Right lobe of liver (tissue), 6 donors: Measurements from ENCODE around the gene FASLG. TPM values are rescaled to one million over a fixed set of nuclear protein-coding genes. Genes with fewer than 3 reads are reported as not detected.
"Not testable (repeated sequence)": the region's sequence is repeated elsewhere in the genome, so short reads cannot be mapped to it uniquely, and the experiment has no call there.

ENCODE experiments used
- ATAC-seq, 4 donors: fragments of 200-7000 bp; cut with Tn5 transposase; one replicate each; pipeline ENCODE4 v1.9.1; 2020; ENCODE audit warnings: mild to moderate bottlenecking in 4 of 4, moderate library complexity in 4 of 4
- DNase-seq, 3 donors: peaks; one replicate each; pipeline ENCODE4 v3.0.0-alpha.2; 2020
- H3K27ac ChIP-seq, 3 donors: fragments of 200-600 bp; one replicate each; pipeline ENCODE4 v1.8.0; 2022
- H3K27me3 ChIP-seq, 2 donors: fragments of 200-600 bp; one replicate each; pipeline ENCODE4 v1.8.0; 2022
- H3K36me3 ChIP-seq, 4 donors: fragments of 200-600 bp; sonication (generic) in 1 of 4; one replicate each; pipeline versions ENCODE4 v1.5.1 to v1.8.0; 2017 to 2022; ENCODE audit warnings: control low read depth in 1 of 4
- H3K4me1 ChIP-seq, 4 donors: fragments of 200-600 bp; sonication (generic) in 1 of 4; one replicate each; pipeline versions ENCODE4 v1.5.1 to v1.8.0; 2017 to 2022; ENCODE audit warnings: control low read depth in 1 of 4
- H3K4me3 ChIP-seq, 3 donors: fragments of 200-600 bp; one replicate each; pipeline ENCODE4 v1.8.0; 2022
- H3K9me3 ChIP-seq, 4 donors: fragments of 200-600 bp; sonication (generic) in 1 of 4; one replicate each; pipeline versions ENCODE4 v1.5.1 to v1.8.0; 2017 to 2022; ENCODE audit warnings: control low read depth in 1 of 4
- POLR2A ChIP-seq: fragments of 450-650 bp; IDR thresholded peaks from one replicate; pipeline ENCODE4 v1.6.1; 2017; ENCODE audit warnings: antibody characterized with exemption, mild to moderate bottlenecking
- WGBS: methylation state at CpG from one replicate; pipeline ENCODE4 v1.1.6; 2018; ENCODE audit warnings: low coverage, low lambda C conversion rate; ENCODE audit not compliant: insufficient coverage; ENCODE audit errors: missing lambda C conversion rate; 5-methylcytosine and 5-hydroxymethylcytosine counted together
- intact Hi-C, 2 donors: fragments of 100-400 bp; cut with DNase I; formaldehyde crosslinking; loops; one replicate each; pipeline versions ENCODE4 v1.11.2 to v1.14.1; 2022
- total RNA-seq, 6 experiments: library from RNA; depleted of rRNA in 2 of 6; stranded (reverse); fragments of >200 nt in 2 of 6; fragmentation: NEBNext Ultra II Directional in 3 of 6; extraction: Animal tissue kit (Norgen Biotek cat#: 25700) in 3 of 6; gene quantifications; one replicate each; pipeline versions ENCODE4 v1.1.0 to v1.2.4, GENCODE V29; 2016 to 2023
- TF ChIP-seq, protein P1 (sequence below), 4 donors: fragments of 200-600 bp in 3 of 4; fragments of 450-650 bp in 1 of 4; IDR thresholded peaks; one replicate each; pipeline versions ENCODE4 v1.5.1 to v1.8.0; 2016 to 2022; ENCODE audit warnings: antibody characterized with exemption in 4 of 4, mild to moderate bottlenecking in 2 of 4
- donor health status: DM: no; HTN: yes; CAD: no.
- donor health status: DM: no; HTN: no; CAD: no.
- donor health status: DM: no; HTN: no; CAD: no.
- donor health status: DM: no; HTN: yes; CAD: no.
- donor health status: DM: no; HTN: yes; CAD: no.

FASLG gene
- total RNA-seq, 6 experiments from 2014 or later = 0.15 to 0.51 (median 0.31) TPM; not detected in 2

DNA sequence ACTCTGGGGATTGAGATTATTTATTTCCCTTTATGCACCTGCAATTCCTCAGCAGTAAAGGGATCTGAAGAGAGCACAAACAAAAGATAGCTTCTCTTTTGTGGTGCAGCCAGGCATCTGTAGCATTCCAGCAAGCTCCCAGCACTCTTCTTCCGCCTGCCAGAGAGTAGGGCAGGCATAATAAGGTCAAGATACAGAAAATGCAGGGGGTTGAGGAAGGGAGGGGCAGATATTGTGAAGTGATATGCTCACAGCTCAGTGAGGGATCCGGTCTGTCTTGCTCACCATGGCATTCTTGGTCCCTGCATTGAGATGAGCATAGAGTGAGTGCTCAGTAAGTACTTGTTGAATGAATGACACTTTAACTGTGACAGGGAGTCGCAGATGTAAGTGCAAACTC is 23.9 kb downstream of the FASLG start:
- Histone ChIP-seq H3K4me1 (no peaks in the 10 kb centered on the region), H3K27me3 (no peaks in the 10 kb centered on the region), H3K9me3 (no peaks in the 10 kb centered on the region), H3K36me3 (no peaks in the 10 kb centered on the region), H3K4me3 (no peak overlapping the region), H3K27ac (no peak overlapping the region)
- intact Hi-C loops = no loop called here
- TF ChIP-seq, protein P1, sequence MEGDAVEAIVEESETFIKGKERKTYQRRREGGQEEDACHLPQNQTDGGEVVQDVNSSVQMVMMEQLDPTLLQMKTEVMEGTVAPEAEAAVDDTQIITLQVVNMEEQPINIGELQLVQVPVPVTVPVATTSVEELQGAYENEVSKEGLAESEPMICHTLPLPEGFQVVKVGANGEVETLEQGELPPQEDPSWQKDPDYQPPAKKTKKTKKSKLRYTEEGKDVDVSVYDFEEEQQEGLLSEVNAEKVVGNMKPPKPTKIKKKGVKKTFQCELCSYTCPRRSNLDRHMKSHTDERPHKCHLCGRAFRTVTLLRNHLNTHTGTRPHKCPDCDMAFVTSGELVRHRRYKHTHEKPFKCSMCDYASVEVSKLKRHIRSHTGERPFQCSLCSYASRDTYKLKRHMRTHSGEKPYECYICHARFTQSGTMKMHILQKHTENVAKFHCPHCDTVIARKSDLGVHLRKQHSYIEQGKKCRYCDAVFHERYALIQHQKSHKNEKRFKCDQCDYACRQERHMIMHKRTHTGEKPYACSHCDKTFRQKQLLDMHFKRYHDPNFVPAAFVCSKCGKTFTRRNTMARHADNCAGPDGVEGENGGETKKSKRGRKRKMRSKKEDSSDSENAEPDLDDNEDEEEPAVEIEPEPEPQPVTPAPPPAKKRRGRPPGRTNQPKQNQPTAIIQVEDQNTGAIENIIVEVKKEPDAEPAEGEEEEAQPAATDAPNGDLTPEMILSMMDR (IDR thresholded peaks at IDR 0.05) = no peak
- TF ChIP-seq POLR2A = no peak
- 56% methylated on average over 2 of the region's 3 CpGs for WGBS
- no peak for ATAC-seq
- no peak for DNase-seq

DNA sequence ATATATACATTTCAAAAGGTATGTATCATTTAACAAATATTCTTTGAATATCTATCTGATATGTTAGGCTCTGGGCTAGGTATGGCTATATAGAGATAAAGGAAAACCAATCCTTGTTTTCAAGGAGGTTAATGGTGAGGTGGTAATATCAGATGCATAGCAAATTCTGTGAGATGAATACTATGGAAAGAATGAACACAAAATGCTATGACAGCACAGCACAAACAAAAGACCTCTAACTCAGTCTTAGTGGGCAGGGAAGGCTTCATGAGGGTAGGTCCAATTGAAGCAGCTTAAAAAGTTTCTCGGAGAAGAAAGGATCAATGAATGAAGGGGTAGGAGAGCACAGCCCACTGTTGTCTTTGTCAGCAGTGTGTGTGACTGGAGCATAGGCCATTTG is 27.2 kb downstream of the FASLG start:
- H3K27me3 ChIP-seq = no peaks in the 10 kb centered on the region
- H3K36me3 ChIP-seq = no peaks in the 10 kb centered on the region
- DNase-seq = no peak
- no peak overlapping the region for H3K27ac ChIP-seq
- TF ChIP-seq, protein P1 (IDR thresholded peaks at IDR 0.05) = no peak
- TF ChIP-seq POLR2A = no peak
- intact Hi-C loops = no loop called here
- WGBS = 73% methylated on average over 1 of the region's 1 CpG
- H3K4me3 ChIP-seq = no peak overlapping the region
- no peaks in the 10 kb centered on the region for H3K4me1 ChIP-seq
- H3K9me3 ChIP-seq = no peaks in the 10 kb centered on the region
- ATAC-seq = no peak

DNA sequence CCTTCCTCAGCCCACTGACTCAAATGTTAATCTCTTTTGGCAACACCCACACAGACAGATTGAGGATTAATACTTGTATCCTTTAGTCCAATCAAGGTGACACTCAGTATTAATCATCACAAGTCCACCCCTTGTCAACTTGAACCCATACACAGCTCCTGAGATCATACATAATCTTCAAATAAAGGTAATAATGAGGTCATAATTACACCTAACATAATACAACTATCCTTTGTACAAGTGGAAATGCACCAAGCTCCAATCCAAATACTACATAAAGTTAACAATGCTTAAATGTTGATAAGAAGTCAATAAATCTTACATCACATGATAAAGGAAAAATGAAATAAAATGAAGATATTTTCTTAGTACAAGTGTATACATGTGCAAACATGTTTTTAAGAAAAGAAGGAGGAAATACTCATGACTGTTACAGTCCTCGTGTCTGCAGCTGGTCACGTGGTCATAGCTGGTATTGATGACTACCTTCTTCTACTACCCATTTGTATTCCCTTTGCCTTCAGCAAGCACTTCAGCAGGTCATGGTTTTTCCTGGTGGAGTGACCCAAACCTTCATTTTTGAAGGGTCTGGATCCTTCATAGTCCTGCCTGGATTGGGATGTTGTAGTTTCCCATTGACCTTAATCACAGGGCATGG is 29.7 kb downstream of the FASLG start:
- H3K27me3 ChIP-seq, H3K4me3 ChIP-seq, H3K4me1 ChIP-seq, intact Hi-C loops, H3K27ac ChIP-seq, ATAC-seq, DNase-seq, H3K36me3 ChIP-seq, H3K9me3 ChIP-seq: not testable (repeated sequence)
- 65% methylated on average over 2 of the region's 2 CpGs for WGBS

DNA sequence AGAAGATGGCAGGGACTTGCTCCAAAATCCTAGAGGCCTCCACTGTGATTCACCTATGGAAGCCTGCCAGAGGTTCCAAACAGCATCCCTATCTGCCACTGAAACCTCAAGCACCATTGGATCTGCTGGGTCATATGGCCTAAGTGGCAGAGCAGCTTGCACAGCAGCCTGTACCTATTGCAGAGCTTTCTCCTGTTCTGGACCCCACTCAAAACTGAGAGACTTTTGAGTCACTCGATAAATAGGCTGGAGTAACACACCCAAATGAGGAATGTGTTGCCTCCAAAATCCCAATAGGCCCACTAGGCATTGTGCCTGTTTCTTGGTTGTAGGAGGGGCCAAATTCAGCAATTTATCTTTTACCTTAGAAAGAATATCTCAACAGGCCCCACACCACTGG is 32.0 kb downstream of the FASLG start:
- ATAC-seq, H3K27me3 ChIP-seq, H3K27ac ChIP-seq, H3K4me3 ChIP-seq, H3K36me3 ChIP-seq, intact Hi-C loops, H3K9me3 ChIP-seq, H3K4me1 ChIP-seq, DNase-seq: not testable (repeated sequence)
- no CpG with 5 or more reads among the region's 1 CpG for WGBS

DNA sequence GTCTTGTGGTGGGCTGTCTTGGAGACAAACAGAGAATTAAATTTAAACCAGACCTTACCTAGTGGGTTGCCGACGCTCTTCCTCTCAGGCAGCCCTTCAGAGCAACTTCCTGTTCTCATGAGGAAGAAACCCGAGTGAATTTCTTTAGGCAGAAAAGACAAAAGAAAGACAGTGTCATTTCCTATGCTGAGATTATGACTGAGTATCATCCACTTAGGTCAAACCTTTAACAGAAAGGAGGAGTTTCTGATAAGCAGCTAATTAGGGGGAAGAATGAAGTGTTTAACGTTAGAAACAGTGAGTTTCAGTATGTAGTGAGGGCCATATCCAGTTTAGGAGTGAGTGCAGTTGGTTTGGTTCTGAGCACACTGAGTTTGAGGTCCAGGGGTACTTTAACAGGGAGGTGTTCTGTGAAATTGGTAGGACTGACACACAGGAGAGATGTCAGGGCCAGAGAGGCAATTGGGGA is 38.7 kb downstream of the FASLG start:
- Histone ChIP-seq H3K27ac (no peak overlapping the region), H3K27me3 (no peaks in the 10 kb centered on the region), H3K4me3 (no peak overlapping the region), H3K9me3 (no peaks in the 10 kb centered on the region), H3K36me3 (no peaks in the 10 kb centered on the region), H3K4me1 (no peaks in the 10 kb centered on the region)
- ATAC-seq (peak in 3 of 4 donors; percentile 13 to 43 (median 37)), DNase-seq (no peak)
- 34% methylated on average over 4 of the region's 4 CpGs for WGBS
- intact Hi-C loops = no loop called here
- TF ChIP-seq, protein P1 (IDR thresholded peaks at IDR 0.05) = no peak
- TF ChIP-seq POLR2A = no peak
